Measurements from ENCODE around the gene GOLGA6L7.
A peak's percentile ranks its signal among the peaks of the same experiment; 100 is the strongest.

The GOLGA6L7 gene

GRCh38 chr15:28887339-28888174 lies 39.1 kb upstream of the GOLGA6L7 start:
- DNase-seq (ENCODE audit: low read depth): no peak
- peak overlapping the region; percentile 64 for H3K4me3 ChIP-seq (ENCODE audit: low read depth, low read length)
- TF ChIP-seq CTCF (conservative IDR thresholded peaks at IDR 0.05; ENCODE audit: low read depth, low read length): no peak

GRCh38 chr15:28886431-28887338 lies 38.2 kb upstream of the GOLGA6L7 start:
- peak overlapping the region; percentile 64 for H3K4me3 ChIP-seq (ENCODE audit: low read depth, low read length)
- no peak for DNase-seq (ENCODE audit: low read depth)
- TF ChIP-seq CTCF (conservative IDR thresholded peaks at IDR 0.05; ENCODE audit: low read depth, low read length): no peak

GRCh38 chr15:28885630-28886430 lies 37.4 kb upstream of the GOLGA6L7 start, which contains the start of gene APBA2:
APBA2 (plus strand) TSS chr15:28885974; CDS start chr15:29053885, 167,911 bp downstream.
- TF ChIP-seq CTCF (conservative IDR thresholded peaks at IDR 0.05; ENCODE audit: low read depth, low read length): no peak
- peak; percentile 48 for DNase-seq (ENCODE audit: low read depth)
- H3K4me3 ChIP-seq (ENCODE audit: low read depth, low read length): peak within 1 kb of the TSS; percentile 64

- no peak for TF ChIP-seq CTCF (conservative IDR thresholded peaks at IDR 0.05; ENCODE audit: low read depth, low read length)
- DNase-seq (ENCODE audit: low read depth): no peak
- peak overlapping the region; percentile 64 for H3K4me3 ChIP-seq (ENCODE audit: low read depth, low read length)
These were observed 36.7 kb upstream of the GOLGA6L7 start for GRCh38 chr15:28885128-28885629.

GRCh38 chr15:28884151-28884940 lies 35.9 kb upstream of the GOLGA6L7 start:
- no peak for TF ChIP-seq CTCF (conservative IDR thresholded peaks at IDR 0.05; ENCODE audit: low read depth, low read length)
- no peak for DNase-seq (ENCODE audit: low read depth)
- H3K4me3 ChIP-seq (ENCODE audit: low read depth, low read length): no peak overlapping the region

- TF ChIP-seq CTCF (conservative IDR thresholded peaks at IDR 0.05; ENCODE audit: low read depth, low read length): peak; percentile 41
- no peak overlapping the region for H3K4me3 ChIP-seq (ENCODE audit: low read depth, low read length)
- DNase-seq (ENCODE audit: low read depth): no peak
These were observed 33.2 kb upstream of the GOLGA6L7 start for GRCh38 chr15:28881600-28881999.
